ENCODE measurements around the gene HMG20B. TPM values are rescaled to one million over a fixed set of nuclear protein-coding genes. Genes with fewer than 3 reads are reported as not detected.
A peak's percentile ranks its signal among the peaks of the same experiment; 100 is the strongest.

The HMG20B gene
- total and polyA plus RNA-seq, 2 of the 8 experiments (the other 6 are each of a cell fraction or from before 2014, with no cell fraction given): 42.9 to 74.2 TPM

- ChIA-PET CTCF (ENCODE audit: partially characterized antibody) (interaction anchor here (0.7 to 7.3 kb wide), 5 partner anchors 16 to 71 kb away, joined by 3 to 38 read pairs (median 3); partner anchors contain the start of gene GIPC3), POLR2A (ENCODE audit: partially characterized antibody) (no interaction called here)
- H3K79me1 ChIP-seq (ENCODE audit: low read depth, low read length): no peaks in the 10 kb centered on the region; the same call in 1 of the 2 replicates
- no peak overlapping the region for H3K4me2 ChIP-seq (ENCODE audit: insufficient read depth in 1 of 2, low read depth in 2 of 2, low read length in 2 of 2)
- H3K4me3 ChIP-seq (ENCODE audit: extremely low read depth in 1 of 4, insufficient read depth in 2 of 4, low read depth in 3 of 4, low read length in 4 of 4): no peak overlapping the region
- no peak overlapping the region for H2BK20ac ChIP-seq (ENCODE audit: low read length)
- H3K4ac ChIP-seq (replicated peaks; ENCODE audit: insufficient read length, low read depth, low read length): no peak overlapping the region
- no peak overlapping the region for H2BK120ac ChIP-seq (replicated peaks; ENCODE audit: low read depth, low read length)
- no peak overlapping the region for H2BK12ac ChIP-seq (ENCODE audit: low read depth, low read length)
- H3K56ac ChIP-seq (replicated peaks; ENCODE audit: insufficient read length, low read depth, low read length): no peak overlapping the region
- no peak overlapping the region for H4K5ac ChIP-seq (ENCODE audit: insufficient read length, low read depth, low read length)
- no peaks in the 10 kb centered on the region for H3K27me3 ChIP-seq (replicated peaks in 1 of 4; ENCODE audit: control insufficient read depth in 3 of 4, extremely low read depth in 1 of 4, insufficient read depth in 3 of 4, low read length in 3 of 4)
- H3K18ac ChIP-seq (ENCODE audit: extremely low read depth, low read length): no peak overlapping the region
- no peak overlapping the region for H2AFZ ChIP-seq (ENCODE audit: low read length)
- H2AK5ac ChIP-seq (ENCODE audit: low read depth, low read length): no peak overlapping the region
- H3K79me2 ChIP-seq (ENCODE audit: control insufficient read depth in 1 of 2, insufficient read depth in 2 of 2, low read length in 2 of 2): no peaks in the 10 kb centered on the region
- peaks cover 0 to 3% (median under 1%) of the 10 kb centered on the region in 4 experiments; a peak in 3 of 7 replicates for H3K4me1 ChIP-seq (replicated peaks in 1 of 4; ENCODE audit: control insufficient read depth in 3 of 4, insufficient read depth in 4 of 4, low read length in 3 of 4)
- no peak for TF ChIP-seq NRF1 (IDR thresholded peaks at IDR 0.05; ENCODE audit: low read depth, low read length)
- no peak for TF ChIP-seq SUZ12 (IDR thresholded peaks at IDR 0.05; ENCODE audit: low read length)
- no peak for TF ChIP-seq NANOG (IDR thresholded peaks at IDR 0.05; ENCODE audit: insufficient read depth, low read depth, low read length, poor library complexity, severe bottlenecking)
- no peak for TF ChIP-seq HDAC6 (IDR thresholded peaks at IDR 0.05; ENCODE audit: low read depth, low read length)
- no peak for TF ChIP-seq GTF2F1 (IDR thresholded peaks at IDR 0.05; ENCODE audit: borderline replicate concordance, low read depth, low read length)
- TF ChIP-seq HDAC2 (IDR thresholded peaks at IDR 0.05; ENCODE audit: borderline replicate concordance in 1 of 2, low read depth in 2 of 2, low read length in 2 of 2): no peak
- no peak for TF ChIP-seq ZNF274 (IDR thresholded peaks at IDR 0.05; ENCODE audit: borderline replicate concordance, extremely low read depth, low read length)
- no peak for TF ChIP-seq CBX8 (IDR thresholded peaks at IDR 0.05; ENCODE audit: borderline replicate concordance, low read depth, low read length)
- no peak for TF ChIP-seq KDM5A (IDR thresholded peaks at IDR 0.05; ENCODE audit: low read length)
- peak overlapping the region; percentile 25; the same call in 1 of the 2 replicates for H4K8ac ChIP-seq (ENCODE audit: extremely low read depth, insufficient read depth, low read length)
- DNase-seq (ENCODE audit: low read depth in 1 of 2, low spot score in 2 of 2) (no peak), FAIRE-seq (no peak)
- no peak overlapping the region for H2BK15ac ChIP-seq (ENCODE audit: low read length)
- H3K23ac ChIP-seq (ENCODE audit: insufficient read length): no peak overlapping the region
- H4K91ac ChIP-seq (replicated peaks; ENCODE audit: insufficient read length, low read length): no peak overlapping the region
- H3K14ac ChIP-seq (ENCODE audit: insufficient read length): no peak overlapping the region
- no peak overlapping the region for H3K27ac ChIP-seq (ENCODE audit: low read depth, low read length)
- no peak overlapping the region for H3K9ac ChIP-seq (replicated peaks in 1 of 4; ENCODE audit: extremely low read depth in 1 of 4, low read depth in 3 of 4, low read length in 3 of 4)
- no peaks in the 10 kb centered on the region for H3K9me3 ChIP-seq (ENCODE audit: insufficient read depth in 2 of 2, low read depth in 1 of 2, low read length in 1 of 2)
- H3K23me2 ChIP-seq (ENCODE audit: low read depth, low read length): no peaks in the 10 kb centered on the region
- 93% methylated on average over 26 of the region's 26 CpGs; no CpG with 5 or more reads in 1 of the 2 experiments for WGBS, 2 experiments (ENCODE audit: extremely low coverage in 1 of 2, insufficient coverage in 1 of 2, insufficient read length in 1 of 2, insufficient replicate concordance in 2 of 2, low coverage in 1 of 2, low lambda C conversion rate in 2 of 2, missing lambda C conversion rate in 1 of 2)
- peak overlapping the region; percentile 60; the same call in 1 of the 2 replicates for H2BK5ac ChIP-seq (ENCODE audit: low read depth, low read length)
- peaks cover 2 to 14% of the 10 kb centered on the region in 2 experiments for H4K20me1 ChIP-seq (replicated peaks in 1 of 2; ENCODE audit: control insufficient read depth in 1 of 2, insufficient read depth in 2 of 2, low read length in 2 of 2)
- peaks cover 0 to 21% (median 3%) of the 10 kb centered on the region in 4 experiments; a peak in 2 of 8 replicates for H3K36me3 ChIP-seq (ENCODE audit: control insufficient read depth in 2 of 4, insufficient read depth in 4 of 4, low read length in 3 of 4)
Measured at GRCh38 chr19:3615524-3616135, 42.9 kb downstream of the HMG20B start.
